GM21526 (cell line): ENCODE measurements around the gene HEMGN.
"Not testable (repeated sequence)": the region's sequence is repeated elsewhere in the genome, so short reads cannot be mapped to it uniquely, and the experiment has no call there.

Experiments used
- ATAC-seq: cut with Tn5 transposase; IDR thresholded peaks from one replicate; pipeline ENCODE4 v1.9.1; 2021; ENCODE audit warnings: moderate library complexity; ENCODE audit not compliant: unreplicated experiment, low FRiP score

Gene HEMGN, protein sequence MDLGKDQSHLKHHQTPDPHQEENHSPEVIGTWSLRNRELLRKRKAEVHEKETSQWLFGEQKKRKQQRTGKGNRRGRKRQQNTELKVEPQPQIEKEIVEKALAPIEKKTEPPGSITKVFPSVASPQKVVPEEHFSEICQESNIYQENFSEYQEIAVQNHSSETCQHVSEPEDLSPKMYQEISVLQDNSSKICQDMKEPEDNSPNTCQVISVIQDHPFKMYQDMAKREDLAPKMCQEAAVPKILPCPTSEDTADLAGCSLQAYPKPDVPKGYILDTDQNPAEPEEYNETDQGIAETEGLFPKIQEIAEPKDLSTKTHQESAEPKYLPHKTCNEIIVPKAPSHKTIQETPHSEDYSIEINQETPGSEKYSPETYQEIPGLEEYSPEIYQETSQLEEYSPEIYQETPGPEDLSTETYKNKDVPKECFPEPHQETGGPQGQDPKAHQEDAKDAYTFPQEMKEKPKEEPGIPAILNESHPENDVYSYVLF

DNA sequence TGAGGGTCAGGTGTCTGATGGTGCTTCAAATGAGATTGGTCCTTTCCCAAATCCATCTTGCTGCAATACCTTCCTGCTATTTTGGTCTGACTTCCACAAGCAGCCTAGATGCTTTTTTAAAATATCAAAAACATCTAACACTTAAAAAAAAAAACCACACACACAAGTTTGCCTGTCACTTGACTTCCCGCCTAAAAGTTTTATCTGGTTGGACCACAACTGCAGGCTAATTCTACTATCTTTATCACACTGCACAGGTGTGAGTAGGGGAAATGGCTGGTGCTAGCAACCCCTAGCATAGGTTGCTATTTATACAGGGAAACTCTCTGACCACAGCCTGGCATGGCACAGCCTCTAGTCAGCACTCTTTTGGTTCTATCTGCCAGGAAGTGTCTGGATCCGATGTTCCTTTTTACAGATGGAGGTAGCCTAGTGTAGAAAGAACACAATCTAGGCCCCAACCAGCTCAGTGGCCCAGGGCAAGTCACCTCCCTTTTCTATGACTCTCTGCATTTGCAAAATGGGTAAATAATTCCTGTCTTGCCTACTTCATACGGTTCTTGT is at the start of gene HEMGN:
Gene HEMGN, minus strand, starts transcription at position 92 of the 564 bp plus-strand sequence. Its CDS starts 36 bp downstream, at position 56.
- no peak for ATAC-seq

DNA sequence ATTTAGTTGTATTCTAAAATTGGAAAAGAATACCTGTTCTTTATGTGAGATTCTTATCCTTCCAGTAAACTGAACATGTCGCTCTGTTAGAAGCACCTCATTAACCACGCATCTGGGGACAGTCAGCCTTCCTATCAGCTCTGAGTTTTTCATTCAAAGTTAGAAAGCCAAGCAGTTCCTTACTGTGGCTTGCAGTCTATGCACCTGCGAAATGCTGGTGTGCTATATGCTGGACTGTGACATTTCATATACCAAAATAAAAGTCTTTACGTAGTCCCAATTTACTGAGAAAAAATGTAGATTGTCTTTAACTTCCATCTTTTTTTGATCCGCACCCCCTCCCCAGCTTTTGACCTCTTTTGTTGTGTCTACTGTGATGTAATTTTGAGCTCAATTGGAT is 49.5 kb upstream of the HEMGN start:
- no peak for ATAC-seq

DNA sequence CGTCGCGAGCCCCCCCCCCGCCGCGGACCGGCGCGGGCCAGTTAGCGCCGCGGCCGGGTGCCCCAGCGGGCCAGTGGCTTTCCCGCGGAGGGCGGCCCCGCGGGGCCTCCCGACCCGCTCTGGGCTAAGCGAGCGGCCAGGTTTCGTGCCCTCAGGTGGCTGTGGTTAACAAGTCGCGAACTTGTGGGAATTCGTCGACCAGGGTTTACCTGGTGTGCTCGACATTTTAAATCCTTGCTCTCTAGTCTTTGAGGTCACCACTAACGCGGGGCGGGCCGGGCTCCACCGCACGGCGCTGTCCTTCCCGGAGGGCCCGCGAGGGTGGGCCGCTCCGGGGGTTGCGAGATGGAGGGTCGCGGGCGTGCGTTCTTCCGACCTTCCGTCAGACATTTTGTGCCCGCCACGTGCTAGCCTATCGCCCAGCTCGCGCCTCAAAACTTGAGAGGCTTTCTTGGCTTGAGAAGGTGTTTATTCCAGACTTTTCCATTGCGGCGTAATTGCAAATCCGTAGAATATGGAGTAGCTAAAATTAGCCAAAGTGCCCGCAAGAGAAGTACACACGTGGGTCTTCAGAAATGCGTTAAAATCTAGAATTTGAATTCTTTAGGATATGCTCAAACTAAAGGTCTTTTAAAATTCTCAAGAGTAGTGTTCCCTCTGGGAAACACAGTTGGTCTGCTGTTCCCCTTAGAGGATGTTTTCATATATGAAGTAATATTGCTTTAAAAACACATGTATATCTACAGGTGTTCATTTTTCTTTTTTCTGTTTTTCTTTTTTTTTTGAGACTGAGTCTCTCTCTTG is 47.3 kb upstream of the HEMGN start:
- ATAC-seq = peak; percentile 4

DNA sequence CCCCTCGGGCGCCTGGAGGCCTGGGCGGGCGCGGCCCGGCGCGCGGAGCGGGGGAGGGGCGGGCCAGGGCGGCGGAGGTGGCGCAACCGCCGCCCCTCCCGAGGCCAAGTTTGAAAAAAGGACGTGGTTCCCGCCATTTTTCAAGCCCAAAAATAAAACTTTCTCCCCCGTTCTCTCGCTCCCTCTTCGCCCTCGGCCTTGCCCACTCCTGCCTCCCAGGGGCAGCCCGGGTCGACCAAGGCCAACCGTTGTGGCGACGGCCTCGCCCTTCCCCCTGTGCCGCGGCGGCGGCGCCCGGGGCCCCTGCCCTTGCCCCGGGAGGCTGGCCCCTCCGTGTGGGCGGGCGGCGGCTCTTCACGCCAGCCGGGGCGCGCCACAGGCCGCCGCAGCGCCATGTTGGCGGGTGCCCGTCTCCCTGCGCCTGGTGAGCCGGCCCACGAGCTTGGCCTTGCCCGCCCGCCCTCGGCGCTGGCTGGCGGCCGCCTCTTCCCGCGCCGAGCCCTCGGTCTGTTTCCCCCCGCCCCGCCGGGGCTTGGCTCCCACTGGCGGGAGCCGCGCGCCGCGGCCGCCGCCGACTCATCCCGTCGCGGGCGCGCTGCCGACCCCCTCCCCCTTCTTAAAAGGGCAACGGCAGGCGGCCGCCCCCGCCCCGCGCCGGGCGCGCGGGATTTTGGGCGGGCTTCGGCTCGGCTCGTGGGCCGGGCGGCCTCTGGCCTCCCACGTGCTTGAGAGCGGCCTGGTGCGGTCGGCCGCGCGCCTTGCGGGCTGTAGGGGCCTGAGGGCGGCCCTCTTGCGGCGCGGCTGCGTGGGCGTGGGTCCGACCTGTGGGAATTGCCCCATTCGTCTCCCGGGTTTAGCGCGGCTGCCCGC is 46.5 kb upstream of the HEMGN start:
- ATAC-seq = peak; percentile 21

DNA sequence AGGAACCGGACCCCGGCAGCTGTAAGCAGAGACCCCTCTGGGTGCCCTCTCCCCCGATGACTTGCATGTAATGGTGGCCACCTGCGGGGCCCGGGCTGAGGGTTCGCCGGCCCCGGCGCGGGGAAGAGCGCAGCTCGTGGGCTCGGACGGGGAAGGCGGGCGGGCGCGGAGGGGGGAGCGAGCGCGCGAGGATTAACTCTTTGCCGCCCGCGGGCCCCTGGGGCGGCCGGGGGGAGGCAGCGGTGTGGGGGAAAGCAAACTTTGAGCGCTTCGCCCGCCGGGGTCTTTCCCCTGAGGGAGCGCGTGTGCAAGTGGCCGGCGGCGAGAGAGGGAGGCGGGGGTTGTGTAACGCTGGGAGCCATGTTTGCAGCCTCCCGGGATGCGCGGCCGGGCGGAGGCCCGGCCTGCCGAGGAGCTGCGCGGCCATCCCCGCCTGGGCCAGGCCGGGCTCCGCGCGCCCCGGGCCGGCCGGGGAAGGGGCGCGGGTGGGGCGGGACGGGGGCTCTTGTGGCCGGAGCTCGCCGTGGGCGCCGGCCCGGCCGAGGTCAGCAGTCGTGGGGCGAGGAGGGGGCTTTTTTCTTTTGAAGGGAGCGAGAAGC is 45.7 kb upstream of the HEMGN start:
- ATAC-seq = peak; percentile 3

DNA sequence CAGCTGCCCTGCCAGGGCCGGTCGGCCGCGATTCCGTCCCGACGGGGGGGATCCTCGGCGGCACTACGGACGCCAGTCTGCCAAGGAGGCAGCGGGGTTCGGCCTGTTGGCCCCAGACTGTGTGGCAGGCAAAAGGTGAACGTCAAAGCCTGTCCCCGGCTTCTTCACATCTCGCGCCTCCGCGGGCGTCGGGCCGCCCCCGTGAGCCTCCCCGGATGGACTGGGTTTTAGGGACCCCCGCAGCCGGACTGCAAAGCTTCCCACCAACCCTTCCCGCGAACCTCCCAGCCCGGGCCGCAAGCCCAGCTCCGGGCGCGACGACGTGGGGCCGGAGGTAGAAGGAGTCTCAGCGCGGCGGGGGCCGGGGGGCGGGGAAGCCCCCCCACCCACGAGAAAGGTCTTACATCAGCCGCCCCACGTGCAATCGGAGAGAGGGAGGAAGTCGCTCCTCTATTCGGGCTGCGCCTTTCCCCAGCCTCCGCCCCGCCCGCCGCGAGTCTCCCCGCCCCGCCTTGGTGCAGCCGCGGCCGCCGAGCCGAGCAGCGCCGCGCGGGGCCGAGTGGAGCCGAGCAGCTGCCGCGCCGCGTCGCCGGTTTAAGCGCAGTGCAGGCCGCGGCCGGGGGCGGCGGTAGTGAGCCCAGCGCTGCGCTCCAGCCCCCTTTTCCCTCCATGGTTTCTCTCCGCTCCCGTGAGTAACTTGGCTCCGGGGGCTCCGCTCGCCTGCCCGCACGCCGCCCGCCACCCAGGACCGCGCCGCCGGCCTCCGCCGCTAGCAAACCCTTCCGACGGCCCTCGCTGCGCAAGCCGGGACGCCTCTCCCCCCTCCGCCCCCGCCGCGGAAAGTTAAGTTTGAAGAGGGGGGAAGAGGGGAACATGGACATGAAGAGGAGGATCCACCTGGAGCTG is 45.0 kb upstream of the HEMGN start, which contains the start of gene ANP32B:
Gene ANP32B, plus strand, starts transcription at position 659 of the 906 bp plus-strand sequence. Its CDS starts 215 bp downstream, at position 874.
- peak; percentile 58 for ATAC-seq

DNA sequence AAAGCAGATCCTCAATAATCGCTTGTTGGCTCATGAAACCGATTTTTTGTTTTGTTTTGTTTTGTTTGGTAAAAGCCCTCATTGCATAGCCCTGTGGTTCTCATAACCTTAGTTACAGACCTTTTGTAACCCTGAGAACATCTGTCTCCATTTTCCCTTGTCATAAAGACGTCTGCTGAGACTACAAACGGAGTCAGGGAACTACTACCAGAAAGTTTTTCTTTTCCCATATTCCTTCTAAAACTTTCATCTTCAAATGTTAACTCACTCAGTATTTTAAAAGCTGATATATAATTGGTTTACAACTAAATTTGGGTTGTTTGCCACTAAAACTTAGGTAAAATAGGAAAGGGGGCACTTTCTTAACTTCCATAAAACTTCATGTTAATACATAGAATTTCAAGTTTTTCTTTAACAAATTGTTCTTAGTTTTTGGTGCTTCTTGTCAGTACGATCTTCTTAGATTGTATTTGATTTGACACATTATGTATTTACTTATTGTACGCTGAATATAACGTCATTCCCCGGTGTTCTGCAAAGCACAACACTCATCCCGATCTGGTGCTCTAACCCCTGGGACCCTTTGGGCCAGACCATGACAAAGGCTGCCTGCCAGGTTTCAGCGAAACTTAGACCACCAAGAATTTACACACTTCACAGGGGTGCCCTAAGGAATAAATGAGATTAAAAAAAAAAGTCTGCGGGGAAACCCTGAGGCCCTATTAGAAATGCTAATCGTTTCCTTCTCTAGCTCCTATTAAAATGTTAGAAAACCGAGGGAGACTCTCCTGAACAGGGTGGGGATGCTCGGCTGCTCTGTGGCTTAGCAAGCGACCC is 44.1 kb upstream of the HEMGN start:
- ATAC-seq = no peak

DNA sequence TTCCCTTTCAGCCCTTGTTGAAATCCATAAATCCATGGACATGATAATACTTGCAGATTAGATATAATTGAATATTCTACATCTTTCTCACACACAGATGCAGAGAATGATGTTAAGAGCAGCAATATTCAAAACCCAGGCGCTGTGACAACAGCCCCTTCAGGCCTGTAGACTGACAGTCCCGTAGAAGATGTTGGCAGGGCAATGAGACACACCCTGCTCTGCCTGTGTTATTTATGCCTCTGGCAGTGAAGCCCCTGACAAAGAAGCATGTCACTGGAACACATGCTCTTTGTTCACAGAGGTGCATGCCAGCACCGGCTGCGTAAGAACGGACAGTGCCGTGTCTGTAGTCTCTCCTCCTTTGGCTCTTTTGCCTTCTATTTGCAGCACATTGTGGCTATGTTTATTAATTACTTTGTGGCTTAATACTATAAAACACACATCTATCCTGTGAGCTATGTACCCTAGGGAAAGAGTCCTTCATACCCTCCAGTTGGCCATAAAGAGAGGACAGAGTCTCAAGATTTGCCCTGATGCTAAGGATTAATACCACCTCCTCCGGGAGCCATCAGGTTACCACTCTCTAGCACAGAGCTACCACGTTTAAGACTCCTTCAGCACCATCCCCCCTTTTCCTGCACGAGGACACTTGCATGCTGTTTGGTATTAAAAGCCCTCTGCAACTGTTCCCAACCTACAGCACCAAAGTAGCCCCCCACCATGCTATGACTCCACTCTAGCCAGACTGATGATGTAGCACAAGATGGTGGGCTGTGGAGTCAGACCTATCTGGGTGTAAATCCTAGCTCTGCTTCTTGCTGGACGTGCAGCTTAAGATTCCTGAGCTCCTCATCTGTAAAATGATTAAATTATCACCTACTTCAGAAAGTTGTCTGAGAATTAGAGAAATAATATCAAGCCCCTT is 43.2 kb upstream of the HEMGN start:
- ATAC-seq = no peak

DNA sequence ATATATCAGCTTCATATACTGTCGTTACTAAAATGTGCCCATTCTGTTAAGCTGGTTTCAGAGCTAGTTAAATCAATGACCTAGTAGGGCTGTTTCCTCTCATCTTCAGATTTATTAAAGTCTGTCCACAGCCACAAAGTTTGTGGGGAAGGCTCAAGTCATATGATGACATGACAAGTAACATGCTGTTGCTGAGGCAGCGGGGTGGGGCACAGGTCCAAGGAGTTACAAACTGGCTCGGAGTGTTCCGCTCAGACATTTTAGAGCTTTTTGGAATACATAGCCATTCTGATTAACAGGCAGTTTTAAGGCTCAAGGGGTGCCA is 42.5 kb upstream of the HEMGN start:
- ATAC-seq = no peak

DNA sequence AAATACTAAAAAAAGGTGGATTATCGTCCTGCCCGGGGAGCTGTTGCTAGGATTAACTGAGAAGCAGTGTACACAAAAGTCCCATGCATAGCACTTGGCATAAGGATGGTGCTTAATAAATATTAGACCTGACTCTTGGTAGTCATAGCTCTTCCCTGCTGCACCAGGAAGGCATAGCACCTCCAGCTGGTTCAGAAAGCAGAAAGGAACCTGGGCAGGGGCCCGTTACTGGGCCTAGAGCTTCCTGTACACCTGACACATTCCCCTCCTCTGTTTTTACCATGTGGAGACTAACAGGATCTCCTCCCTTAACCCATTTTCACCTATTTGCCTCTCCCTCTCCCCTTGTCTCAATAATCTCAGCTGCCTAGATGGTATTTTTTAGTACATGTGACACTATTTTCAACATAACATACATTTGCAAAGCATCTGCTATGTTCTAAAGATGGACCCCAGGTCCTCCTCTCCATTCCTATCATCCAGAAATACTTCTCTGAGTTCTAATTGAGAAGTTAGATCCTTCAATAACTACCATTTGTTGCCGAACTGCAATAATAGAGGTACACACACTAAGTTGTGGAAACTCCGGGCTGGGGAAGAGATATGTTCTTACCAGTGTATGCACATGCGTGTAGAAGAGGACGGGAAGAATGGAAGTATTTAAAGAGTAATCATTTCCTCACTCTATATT is 42.0 kb upstream of the HEMGN start:
- ATAC-seq = no peak

DNA sequence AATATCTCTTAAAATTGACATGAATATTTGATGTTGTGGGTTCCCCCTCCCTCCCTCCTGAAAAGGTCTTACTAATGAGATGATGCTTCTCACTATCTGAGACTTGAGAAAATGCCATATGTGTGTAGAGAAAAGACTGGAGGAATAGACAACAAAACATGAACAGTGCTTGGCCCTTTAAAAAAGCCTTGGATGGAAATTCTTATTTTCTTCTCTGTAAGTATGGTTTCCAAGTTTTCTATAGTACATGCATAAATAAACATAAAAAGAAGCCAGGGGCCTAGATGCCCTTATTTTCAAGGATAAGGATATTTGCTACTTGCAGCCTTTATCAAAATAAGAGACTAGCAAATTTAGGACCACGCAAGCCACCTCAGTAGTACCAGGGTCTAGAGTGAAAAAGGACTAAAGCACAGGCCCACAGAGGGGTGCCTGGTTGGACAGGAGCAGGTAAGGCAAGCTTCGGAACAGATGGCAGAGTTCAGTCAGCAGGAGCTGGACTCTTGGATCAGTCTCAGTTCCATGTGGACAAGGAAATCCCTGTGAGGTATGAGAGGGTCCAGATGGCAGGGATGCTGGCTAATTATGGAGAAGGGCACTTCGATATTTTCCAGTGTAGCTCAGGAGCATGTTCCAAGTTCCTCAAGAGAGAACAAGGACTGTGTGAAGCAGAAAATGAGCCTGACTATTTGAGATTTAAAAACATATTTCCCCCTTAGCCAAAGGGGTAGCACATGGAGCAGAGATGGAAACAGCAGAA is 40.6 kb upstream of the HEMGN start:
- no peak for ATAC-seq

DNA sequence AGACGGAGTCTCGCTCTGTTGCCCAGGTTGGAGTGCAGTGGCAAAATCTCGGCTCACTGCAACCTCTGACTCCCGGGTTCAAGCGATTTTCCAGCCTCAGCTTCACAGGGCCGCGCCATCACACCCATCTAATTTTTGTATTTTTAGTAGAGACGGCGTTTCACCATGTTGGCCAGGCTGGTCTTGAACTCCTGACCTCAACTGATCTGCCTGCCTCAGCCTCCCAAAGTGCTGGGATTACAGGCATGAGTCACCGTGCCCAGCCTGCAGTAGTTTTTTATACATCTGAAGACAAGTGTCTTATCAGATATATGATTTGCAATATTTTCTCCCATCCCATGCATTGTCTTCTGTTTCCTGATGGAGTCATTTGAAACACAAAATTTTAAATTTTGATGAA is 38.7 kb upstream of the HEMGN start:
- not testable (repeated sequence) for ATAC-seq

DNA sequence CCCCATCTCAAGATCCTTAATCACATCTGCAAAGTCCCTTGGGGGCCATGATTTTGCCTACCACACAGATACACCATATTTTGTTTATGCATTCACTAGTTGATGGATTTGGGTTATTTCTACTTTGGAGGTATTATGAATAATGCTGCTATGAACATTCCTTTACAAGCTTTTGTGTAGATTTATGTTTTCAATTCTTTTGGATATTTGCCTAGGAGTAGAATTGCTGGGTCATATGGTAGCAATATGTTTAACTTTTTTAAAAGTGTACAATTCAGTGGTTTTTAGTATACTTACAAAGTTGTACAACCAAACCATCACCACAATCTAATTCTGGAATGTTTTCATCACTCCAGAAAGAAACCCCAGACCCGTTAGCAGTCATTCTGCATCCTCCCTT is 37.4 kb upstream of the HEMGN start:
- ATAC-seq = no peak

DNA sequence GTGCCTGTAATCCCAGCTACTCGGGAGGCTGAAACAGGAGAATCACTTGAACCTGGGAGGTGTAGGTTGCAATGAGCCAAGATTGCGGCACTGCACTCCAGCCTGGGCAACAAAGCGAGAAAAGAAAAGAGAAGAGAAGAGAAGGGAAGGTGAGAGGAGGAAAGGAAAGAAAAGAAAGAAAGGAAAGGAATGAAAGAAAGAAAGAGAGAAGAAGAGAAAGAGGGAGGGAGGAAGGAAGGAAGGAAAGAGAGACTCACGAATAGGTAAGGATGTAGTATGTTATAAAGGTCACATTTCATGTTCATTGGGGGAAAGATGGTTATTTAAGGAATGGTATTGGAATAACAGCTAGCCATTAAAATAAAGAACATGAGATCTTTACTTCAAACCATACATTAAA is 34.8 kb upstream of the HEMGN start:
- ATAC-seq = no peak

DNA sequence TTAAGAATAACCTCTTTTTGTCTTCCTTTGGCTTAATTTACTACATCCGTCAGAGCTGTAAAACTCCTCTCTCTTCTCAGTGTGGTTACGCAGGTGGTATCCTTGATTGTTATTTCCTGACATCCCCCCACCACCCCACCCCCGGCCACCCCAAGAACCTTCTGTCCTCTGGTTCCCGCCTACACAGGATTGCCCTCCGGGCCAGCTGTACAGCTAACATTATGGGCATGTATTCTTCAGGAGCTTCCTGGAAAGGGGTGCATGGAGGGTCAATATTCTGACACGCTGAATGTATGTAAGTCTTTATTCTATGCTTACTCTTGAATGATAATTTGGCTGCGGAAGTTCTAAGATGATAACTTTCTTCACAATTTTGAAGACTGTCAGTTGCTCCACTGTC is 32.2 kb upstream of the HEMGN start:
- ATAC-seq = no peak

DNA sequence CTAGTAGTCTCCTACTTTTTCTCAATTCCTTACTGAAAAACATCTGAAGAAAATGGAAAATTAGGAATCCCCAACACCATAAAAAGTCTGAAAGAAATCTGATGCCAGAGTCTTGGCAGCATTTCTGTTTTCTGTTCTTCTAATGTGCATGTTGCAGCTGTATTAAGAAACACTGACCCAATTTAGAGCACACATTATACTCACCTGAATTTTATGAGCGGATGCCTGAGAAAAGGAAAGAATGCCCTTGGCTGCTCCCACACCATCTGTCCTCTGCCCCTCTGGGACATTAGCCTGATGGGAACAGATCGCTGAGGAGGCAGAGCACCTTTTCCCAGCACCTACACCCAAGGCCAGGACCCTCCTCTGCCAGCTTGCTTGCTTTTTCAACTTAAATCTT is 31.0 kb upstream of the HEMGN start:
- no peak for ATAC-seq
